SK-N-MC (cell line): ENCODE results near the gene TKTL1.

Experiments used
- EZH2 ChIP-seq: fragments of 200-600 bp; sonication (generic); IDR thresholded peaks from one replicate; pipeline ENCODE4 v1.6.1; 2017; ENCODE audit warnings: antibody characterized with exemption
- FOXP2 ChIP-seq: optimal IDR thresholded peaks from 2 replicates; pipeline ENCODE3; 2011; ENCODE audit warnings: mild to moderate bottlenecking, moderate library complexity; ENCODE audit not compliant: insufficient read depth; ENCODE audit errors: extremely low read length, control extremely low read depth
- POLR2AphosphoS5 ChIP-seq: IDR thresholded peaks from 2 replicates; pipeline ENCODE4 v1.6.1; 2012; ENCODE audit warnings: mild to moderate bottlenecking, low read depth, low read length, borderline replicate concordance

DNA sequence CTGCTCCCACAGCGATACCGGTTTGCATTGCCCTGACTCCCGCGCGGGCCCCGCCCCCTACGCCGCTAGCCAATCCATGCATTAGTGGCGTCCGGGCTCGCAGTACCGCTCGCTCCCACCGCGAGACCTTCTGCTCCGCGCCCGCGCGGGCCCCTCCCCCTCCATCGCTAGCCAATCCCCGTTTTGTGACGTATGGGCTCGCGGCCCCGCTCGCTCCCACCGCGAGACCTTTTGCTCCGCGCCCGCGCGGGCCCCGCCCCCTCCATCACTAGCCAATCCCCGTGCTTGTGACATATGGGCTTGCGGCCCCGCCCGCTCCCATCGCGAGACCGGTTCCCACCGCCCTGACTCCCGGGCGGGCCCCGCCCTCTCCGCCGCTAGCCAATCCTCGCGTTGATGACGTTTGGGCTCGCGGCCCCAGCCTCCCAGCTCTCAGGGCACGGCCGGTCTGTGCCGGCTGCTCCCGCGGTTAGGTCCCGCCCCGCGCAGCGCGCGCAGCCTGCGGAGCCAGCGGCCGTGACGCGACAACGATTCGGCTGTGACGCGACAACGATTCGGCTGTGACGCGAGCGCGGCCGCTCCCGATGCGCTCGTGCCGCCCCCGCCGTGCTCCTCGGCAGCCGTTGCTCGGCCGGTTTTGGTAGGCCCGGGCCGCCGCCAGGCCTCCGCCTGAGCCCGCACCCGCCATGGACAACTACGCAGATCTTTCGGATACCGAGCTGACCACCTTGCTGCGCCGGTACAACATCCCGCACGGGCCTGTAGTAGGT, 83.4 kb downstream of the TKTL1 start, which contains the start of gene EMD:
- peak; percentile 66 for TF ChIP-seq POLR2AphosphoS5
- TF ChIP-seq EZH2: no peak
- TF ChIP-seq FOXP2: no peak
